CD4-positive, CD25-positive, alpha-beta regulatory T cell (primary cell): Measurements from ENCODE around the gene HIVEP3. TPM values are rescaled to one million over a fixed set of nuclear protein-coding genes. Genes with fewer than 3 reads are reported as not detected.

Source experiments
- ATAC-seq, 2 donors: fragments of 150-1000 bp; cut with Tn5 transposase; one replicate each; pipeline ENCODE4 v1.10.0; 2021; ENCODE audit warnings: low read depth in 2 of 2, moderate number of reproducible peaks in 2 of 2, moderate library complexity in 1 of 2
- DNase-seq, 3 donors: peaks; one replicate each; pipeline versions ENCODE4 v3.0.0 to v3.0.0-alpha.2; 2012 to 2022; ENCODE audit warnings: mixed read lengths in 1 of 3
- H3K27ac ChIP-seq: one replicate; pipeline ENCODE4 v1.7.0; 2013; ENCODE audit warnings: mild to moderate bottlenecking, low read length; ENCODE audit not compliant: insufficient read depth, poor library complexity, severe bottlenecking
- H3K27me3 ChIP-seq: one replicate; pipeline ENCODE4 v1.7.0; 2013; ENCODE audit warnings: low read length; ENCODE audit not compliant: control insufficient read depth, insufficient read depth
- H3K36me3 ChIP-seq: one replicate; pipeline ENCODE4 v1.7.0; 2013; ENCODE audit warnings: mild to moderate bottlenecking, low read length, moderate library complexity; ENCODE audit not compliant: control insufficient read depth, insufficient read depth
- H3K4me1 ChIP-seq: 2 replicates; pipeline ENCODE4 v1.7.0; 2013; ENCODE audit warnings: mild to moderate bottlenecking, low read length; ENCODE audit not compliant: insufficient read depth, control insufficient read depth, poor library complexity, severe bottlenecking
- H3K4me3 ChIP-seq: one replicate; pipeline ENCODE4 v1.7.0; 2013; ENCODE audit warnings: low read depth, mild to moderate bottlenecking, low read length, moderate library complexity
- H3K9me3 ChIP-seq, 2 experiments: 1 replicate in 1 of 2; 2 replicates in 1 of 2; pipeline ENCODE4 v1.7.0; 2013; ENCODE audit warnings: low read length in 2 of 2, mild to moderate bottlenecking in 1 of 2, moderate library complexity in 1 of 2; ENCODE audit not compliant: control insufficient read depth in 2 of 2
- H3K27ac Mint-ChIP-seq, 3 donors: one replicate each; pipeline ENCODE4 v1.8.0; 2020 to 2022; ENCODE audit warnings: mild to moderate bottlenecking in 3 of 3, mixed read lengths in 3 of 3, moderate library complexity in 2 of 3
- H3K27me3 Mint-ChIP-seq: one replicate; pipeline ENCODE4 v1.8.0; 2022; ENCODE audit warnings: mild to moderate bottlenecking, mixed read lengths
- H3K36me3 Mint-ChIP-seq: one replicate; pipeline ENCODE4 v1.8.0; 2020; ENCODE audit warnings: mixed read lengths
- H3K4me1 Mint-ChIP-seq, 4 donors: one replicate each; pipeline ENCODE4 v1.8.0; 2020 to 2022; ENCODE audit warnings: mixed read lengths in 4 of 4, mild to moderate bottlenecking in 1 of 4
- H3K4me3 Mint-ChIP-seq, 4 donors: one replicate each; pipeline ENCODE4 v1.8.0; 2020 to 2022; ENCODE audit warnings: mild to moderate bottlenecking in 4 of 4, mixed read lengths in 4 of 4, moderate library complexity in 3 of 4
- H3K9me3 Mint-ChIP-seq, 7 donors: one replicate each; pipeline ENCODE4 v1.8.0; 2020 to 2022; ENCODE audit warnings: mixed read lengths in 7 of 7, mild to moderate bottlenecking in 3 of 7, moderate library complexity in 2 of 7
- polyA plus RNA-seq, 4 donors: library from polyadenylated mRNA; unstranded; fragments of 300-500 nt; fragmentation: Illumina TruSeq; gene quantifications; one replicate each; pipeline ENCODE4 v1.2.3, GENCODE V29; 2021
- total RNA-seq: library from RNA; stranded (reverse); gene quantifications from one replicate; pipeline ENCODE4 v1.2.3, GENCODE V29; 2022

Gene HIVEP3
- total and polyA plus RNA-seq, 5 donors from 2014 or later, result 3.9 to 17.2 (median 7.5) TPM

DNA sequence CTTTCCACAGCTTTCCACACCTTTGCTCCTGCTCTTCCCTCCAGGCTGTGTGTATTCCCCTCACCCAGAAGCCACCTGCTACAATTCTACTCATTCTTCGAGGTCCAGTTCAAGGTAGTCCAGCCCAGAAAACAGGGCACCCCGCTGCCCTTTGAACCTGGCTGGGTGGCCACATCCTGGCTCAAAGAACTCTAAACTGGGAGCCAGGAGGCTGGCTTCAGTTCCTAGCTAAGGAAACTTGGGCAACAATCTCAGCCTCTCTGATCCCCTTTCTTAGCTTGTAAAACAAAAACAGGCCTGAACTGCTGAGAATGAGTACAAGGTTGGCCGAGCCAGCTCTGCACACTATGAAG, 438.9 kb downstream of the HIVEP3 start:
- no peaks in the 10 kb centered on the region for H3K9me3 ChIP-seq
- DNase-seq (no peak), ATAC-seq (no peak)
- H3K36me3 Mint-ChIP-seq, result no peaks in the 10 kb centered on the region
- H3K4me1 ChIP-seq, result no peaks in the 10 kb centered on the region
- no peaks in the 10 kb centered on the region for H3K9me3 Mint-ChIP-seq
- H3K36me3 ChIP-seq, result no peaks in the 10 kb centered on the region
- no peak overlapping the region for H3K4me3 Mint-ChIP-seq
- no peak overlapping the region for H3K4me3 ChIP-seq
- no peak overlapping the region for H3K27ac Mint-ChIP-seq
- no peak overlapping the region for H3K27ac ChIP-seq
- H3K27me3 ChIP-seq, result no peaks in the 10 kb centered on the region
- no peaks in the 10 kb centered on the region for H3K4me1 Mint-ChIP-seq
- H3K27me3 Mint-ChIP-seq, result peaks cover 4% of the 10 kb centered on the region

DNA sequence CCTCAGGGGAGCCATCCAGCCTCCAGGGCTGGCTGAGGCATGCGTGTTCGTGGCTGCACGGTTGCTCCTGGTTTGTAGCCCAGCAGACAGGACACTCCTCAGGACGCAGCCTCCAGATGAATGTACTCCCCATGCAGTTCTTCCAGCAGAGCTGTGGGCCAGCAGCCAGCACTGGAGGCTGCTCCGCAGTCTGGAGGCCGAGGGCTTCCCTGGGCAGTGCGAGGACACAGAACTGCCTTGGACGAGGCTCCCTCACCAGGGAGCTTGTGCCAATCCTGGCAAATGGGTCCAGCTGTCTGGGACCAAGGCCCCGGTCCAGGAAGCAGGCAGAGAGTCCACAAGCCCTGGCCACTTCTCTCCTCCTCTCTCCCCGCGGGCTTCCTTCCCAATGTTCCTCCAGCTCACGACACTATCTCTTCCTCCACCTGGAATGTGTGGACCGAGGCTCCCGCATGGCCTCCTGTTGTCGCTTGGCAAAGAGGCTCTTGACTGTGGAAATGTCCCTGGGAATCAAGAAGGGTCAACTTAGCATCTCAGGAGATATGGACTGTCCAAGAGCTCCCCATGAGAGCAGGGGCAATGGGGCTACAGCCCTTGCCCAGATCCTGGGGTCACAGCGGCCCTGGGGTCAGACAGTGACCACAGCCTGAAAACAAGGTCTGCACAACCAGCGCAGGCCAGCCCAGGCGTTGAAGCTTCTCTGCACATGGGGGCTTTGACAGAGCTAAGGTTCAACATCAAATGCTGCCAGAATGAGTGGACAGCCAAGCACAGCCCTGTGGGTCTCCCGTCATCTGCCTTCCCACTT, 439.5 kb downstream of the HIVEP3 start:
- Mint-ChIP-seq H3K27ac (no peak overlapping the region), H3K9me3 (no peaks in the 10 kb centered on the region), H3K27me3 (peaks cover 4% of the 10 kb centered on the region), H3K4me1 (no peaks in the 10 kb centered on the region), H3K4me3 (no peak overlapping the region), H3K36me3 (no peaks in the 10 kb centered on the region)
- Histone ChIP-seq H3K27ac (no peak overlapping the region), H3K4me1 (no peaks in the 10 kb centered on the region), H3K4me3 (no peak overlapping the region), H3K36me3 (no peaks in the 10 kb centered on the region), H3K9me3 (no peaks in the 10 kb centered on the region), H3K27me3 (no peaks in the 10 kb centered on the region)
- DNase-seq, result no peak
- no peak for ATAC-seq

DNA sequence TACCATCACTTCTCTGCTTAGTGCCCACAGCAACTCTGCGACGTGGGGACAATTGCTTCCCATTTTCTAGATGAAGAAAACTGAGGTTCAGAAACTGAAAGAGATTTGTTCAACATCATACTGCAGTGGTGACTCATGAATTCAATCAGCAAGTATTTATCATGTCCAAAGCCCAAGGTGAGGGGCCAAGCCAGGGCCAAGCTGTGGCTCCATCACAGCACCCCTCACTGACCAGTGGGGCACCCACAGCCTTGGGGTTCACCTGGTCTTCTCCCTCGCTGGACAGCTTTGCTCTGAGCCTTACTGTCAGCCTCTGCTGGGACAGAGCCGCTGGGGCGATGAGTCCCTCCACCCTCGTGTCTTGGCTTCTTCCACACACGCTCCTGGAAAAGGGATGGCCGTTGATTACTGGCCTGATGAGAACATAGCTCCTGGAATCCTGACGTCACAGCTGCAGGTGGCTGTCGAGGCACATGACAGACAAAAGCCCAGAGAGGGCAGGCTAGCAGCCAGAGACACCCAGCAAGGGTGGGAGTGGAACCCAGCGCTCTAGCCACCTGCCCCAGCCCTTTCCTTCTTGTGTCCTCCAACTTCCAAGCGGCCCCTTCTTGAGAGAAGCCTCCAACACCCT, 440.5 kb downstream of the HIVEP3 start:
- Mint-ChIP-seq H3K36me3 (no peaks in the 10 kb centered on the region), H3K9me3 (no peaks in the 10 kb centered on the region), H3K27ac (no peak overlapping the region), H3K27me3 (peaks cover 4% of the 10 kb centered on the region), H3K4me3 (no peak overlapping the region), H3K4me1 (no peaks in the 10 kb centered on the region)
- Histone ChIP-seq H3K9me3 (no peaks in the 10 kb centered on the region), H3K4me3 (no peak overlapping the region), H3K27me3 (no peaks in the 10 kb centered on the region), H3K36me3 (no peaks in the 10 kb centered on the region), H3K4me1 (no peaks in the 10 kb centered on the region), H3K27ac (no peak overlapping the region)
- ATAC-seq, result no peak
- no peak for DNase-seq

DNA sequence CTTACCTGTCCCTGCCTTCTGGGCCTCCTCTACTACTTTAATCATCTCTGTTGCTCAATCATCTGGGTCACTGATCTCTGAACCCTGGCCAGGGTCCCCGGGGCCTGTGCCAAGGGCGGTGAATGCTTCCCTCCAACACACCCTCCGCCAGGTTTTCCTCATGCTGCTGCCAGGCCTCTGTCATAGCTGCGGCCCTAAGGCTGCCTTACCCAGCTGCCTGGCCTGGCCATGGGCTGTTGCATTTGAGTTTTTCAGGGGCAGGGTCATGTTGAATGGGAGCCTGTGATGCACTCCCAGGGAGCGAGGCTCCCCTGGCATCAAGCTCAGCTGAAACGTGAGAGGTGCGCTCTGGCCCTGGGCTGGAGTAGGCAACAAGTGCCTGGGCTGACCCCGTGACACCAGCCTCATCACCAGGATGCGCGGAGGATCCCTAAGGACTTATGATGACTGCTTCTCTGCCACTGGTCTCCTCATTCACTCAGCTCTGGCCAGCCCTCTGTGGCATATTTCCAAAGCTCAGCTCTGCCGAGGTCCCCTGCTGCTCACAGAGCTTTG, 441.8 kb downstream of the HIVEP3 start:
- no peaks in the 10 kb centered on the region for H3K4me1 Mint-ChIP-seq
- Histone ChIP-seq H3K27me3 (no peaks in the 10 kb centered on the region), H3K36me3 (no peaks in the 10 kb centered on the region), H3K27ac (no peak overlapping the region), H3K4me1 (no peaks in the 10 kb centered on the region), H3K9me3 (no peaks in the 10 kb centered on the region), H3K4me3 (no peak overlapping the region)
- ATAC-seq (no peak), DNase-seq (no peak)
- H3K27me3 Mint-ChIP-seq, result peaks cover 4% of the 10 kb centered on the region
- H3K4me3 Mint-ChIP-seq, result no peak overlapping the region
- no peaks in the 10 kb centered on the region for H3K36me3 Mint-ChIP-seq
- no peak overlapping the region for H3K27ac Mint-ChIP-seq
- no peaks in the 10 kb centered on the region for H3K9me3 Mint-ChIP-seq

DNA sequence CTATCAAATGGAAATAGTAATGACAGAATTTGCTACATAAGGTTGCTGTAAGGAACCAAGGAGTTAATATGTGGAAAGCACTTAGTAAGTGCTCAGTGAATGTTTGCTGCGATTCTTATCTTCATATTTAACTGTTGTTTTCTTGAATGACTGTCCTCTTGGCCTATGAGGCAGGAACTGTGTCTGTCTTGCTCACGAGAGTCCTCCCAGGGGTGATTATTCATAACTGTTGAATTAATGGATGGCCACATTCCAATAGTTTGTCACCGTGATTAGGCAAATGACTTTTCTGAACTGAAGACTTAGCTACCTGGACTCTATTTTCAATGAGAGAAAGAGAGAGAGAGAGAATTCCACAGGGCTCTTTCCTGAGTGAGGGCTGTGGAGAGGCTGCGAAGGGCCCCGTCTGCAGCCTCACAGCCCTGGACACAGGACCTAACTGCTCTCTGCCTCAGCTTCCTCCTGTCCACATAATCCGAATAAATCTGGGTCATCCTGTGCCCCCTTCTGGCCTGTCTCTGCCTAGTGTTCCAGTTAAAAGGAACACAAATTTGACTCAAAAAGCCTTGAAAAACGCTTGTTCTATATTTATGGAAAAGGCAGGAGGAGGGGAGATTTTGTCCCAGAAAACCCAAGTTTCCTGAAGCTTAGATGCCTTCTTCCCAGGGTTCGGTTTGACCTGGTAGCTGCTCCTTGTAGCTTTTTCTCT, 442.7 kb downstream of the HIVEP3 start:
- Histone ChIP-seq H3K9me3 (no peaks in the 10 kb centered on the region), H3K36me3 (no peaks in the 10 kb centered on the region), H3K4me1 (no peaks in the 10 kb centered on the region), H3K4me3 (no peak overlapping the region), H3K27ac (no peak overlapping the region), H3K27me3 (no peaks in the 10 kb centered on the region)
- ATAC-seq, result no peak
- DNase-seq, result no peak
- H3K4me3 Mint-ChIP-seq, result no peak overlapping the region
- peaks cover 4% of the 10 kb centered on the region for H3K27me3 Mint-ChIP-seq
- no peak overlapping the region for H3K27ac Mint-ChIP-seq
- H3K36me3 Mint-ChIP-seq, result no peaks in the 10 kb centered on the region
- no peaks in the 10 kb centered on the region for H3K9me3 Mint-ChIP-seq
- no peaks in the 10 kb centered on the region for H3K4me1 Mint-ChIP-seq

DNA sequence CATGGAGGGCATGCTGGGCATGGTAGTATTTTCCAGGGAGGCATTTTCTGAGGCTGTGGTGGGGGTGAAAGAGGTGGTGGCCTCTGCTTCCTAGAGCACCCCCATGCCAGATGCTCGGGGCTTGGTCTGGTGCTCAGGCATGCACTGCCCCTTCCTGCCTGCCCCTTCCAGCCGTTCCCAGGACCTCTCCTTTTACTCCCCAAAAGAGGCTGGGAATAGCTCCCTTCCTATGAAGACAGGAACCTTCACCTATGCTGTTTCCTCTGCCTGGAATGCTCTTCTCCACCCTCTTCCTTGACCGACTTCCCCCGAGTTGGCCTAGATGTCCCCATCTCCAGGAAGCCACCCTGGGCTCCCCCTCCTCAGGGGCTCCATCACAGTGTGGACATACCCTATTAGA, 443.4 kb downstream of the HIVEP3 start:
- Histone ChIP-seq H3K9me3 (no peaks in the 10 kb centered on the region), H3K36me3 (no peaks in the 10 kb centered on the region), H3K4me1 (no peaks in the 10 kb centered on the region), H3K27me3 (no peaks in the 10 kb centered on the region), H3K4me3 (no peak overlapping the region), H3K27ac (no peak overlapping the region)
- H3K36me3 Mint-ChIP-seq, result no peaks in the 10 kb centered on the region
- H3K27me3 Mint-ChIP-seq, result peaks cover 4% of the 10 kb centered on the region
- DNase-seq, result no peak
- no peak overlapping the region for H3K4me3 Mint-ChIP-seq
- no peak for ATAC-seq
- no peak overlapping the region for H3K27ac Mint-ChIP-seq
- no peaks in the 10 kb centered on the region for H3K4me1 Mint-ChIP-seq
- no peaks in the 10 kb centered on the region for H3K9me3 Mint-ChIP-seq

DNA sequence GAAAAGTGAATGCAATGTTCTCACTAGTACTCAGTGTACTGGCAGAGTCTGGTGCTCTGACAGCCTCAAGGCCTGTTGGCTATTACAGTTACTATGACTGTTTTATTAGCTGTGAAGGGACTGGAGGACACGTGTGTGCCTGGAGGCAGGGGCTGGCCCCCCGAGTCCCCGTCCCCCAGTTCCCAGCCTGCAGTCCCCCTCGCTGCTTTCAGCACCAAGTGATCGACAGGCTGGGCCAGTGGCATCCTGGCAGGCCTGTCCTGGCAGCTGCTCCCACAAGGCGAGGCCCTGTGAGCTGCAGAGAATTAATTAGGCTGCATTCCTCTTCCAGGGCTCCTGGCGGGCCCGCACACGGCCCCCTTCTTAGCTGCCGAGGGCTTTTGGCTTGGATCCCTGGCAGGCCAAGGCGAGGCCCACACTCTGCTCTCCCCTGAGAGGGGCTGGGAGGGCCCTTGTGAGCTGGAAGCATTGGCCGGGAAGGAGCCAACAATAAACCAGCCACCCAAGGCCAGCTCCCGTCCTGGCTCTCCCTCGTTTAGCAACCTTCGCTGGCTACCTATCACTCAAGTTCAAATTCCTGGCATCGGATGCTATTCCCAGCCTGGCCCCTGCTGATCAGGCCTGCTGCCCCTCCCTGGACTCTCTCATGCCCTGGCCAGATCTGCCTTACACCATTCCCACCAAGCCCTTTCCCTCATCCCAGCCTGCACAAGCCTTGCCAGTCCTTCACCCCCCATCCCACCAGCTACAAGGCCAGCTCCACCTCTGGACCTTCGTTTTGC, 444.0 kb downstream of the HIVEP3 start:
- Mint-ChIP-seq H3K4me1 (no peaks in the 10 kb centered on the region), H3K4me3 (no peak overlapping the region), H3K9me3 (no peaks in the 10 kb centered on the region), H3K27ac (no peak overlapping the region), H3K36me3 (no peaks in the 10 kb centered on the region), H3K27me3 (peaks cover under 1% of the 10 kb centered on the region)
- no peaks in the 10 kb centered on the region for H3K9me3 ChIP-seq
- H3K4me1 ChIP-seq, result no peaks in the 10 kb centered on the region
- no peak for DNase-seq
- ATAC-seq, result no peak
- no peaks in the 10 kb centered on the region for H3K27me3 ChIP-seq
- no peaks in the 10 kb centered on the region for H3K36me3 ChIP-seq
- H3K4me3 ChIP-seq, result no peak overlapping the region
- no peak overlapping the region for H3K27ac ChIP-seq
